Smooth muscle cell of the brain vasculature (primary cell): ENCODE data around the gene PSME3.
"Not testable (repeated sequence)": the region's sequence is repeated elsewhere in the genome, so short reads cannot be mapped to it uniquely, and the experiment has no call there.

Source experiments
- DNase-seq: peaks from one replicate; pipeline ENCODE4 v3.0.0-alpha.2; 2012; ENCODE audit warnings: low read depth, low spot score

The PSME3 gene

DNA sequence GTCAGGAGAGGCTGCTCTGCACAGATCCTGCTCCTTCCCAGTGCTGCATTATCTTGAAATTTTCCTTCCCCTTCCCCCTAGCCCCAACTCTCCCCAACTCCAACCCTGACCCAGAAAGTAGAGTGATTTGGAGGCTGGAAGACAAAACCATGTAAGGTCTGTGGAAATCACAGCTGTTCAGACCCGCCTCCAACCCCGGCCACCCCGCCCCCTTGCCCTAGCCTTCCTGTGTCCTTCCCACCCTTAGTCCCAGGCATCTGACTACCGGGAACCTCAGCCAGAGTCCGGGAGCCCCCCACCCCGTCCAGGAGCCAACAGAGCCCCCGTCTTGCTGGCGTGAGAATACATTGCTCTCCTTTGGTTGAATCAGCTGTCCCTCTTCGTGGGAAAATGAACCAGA lies 17.8 kb downstream of the PSME3 start, which contains the start of gene AOC3:
AOC3 (plus strand) TSS at position 246 of the 400 bp plus-strand sequence; CDS start at position 391, 145 bp downstream.
- DNase-seq: no peak

DNA sequence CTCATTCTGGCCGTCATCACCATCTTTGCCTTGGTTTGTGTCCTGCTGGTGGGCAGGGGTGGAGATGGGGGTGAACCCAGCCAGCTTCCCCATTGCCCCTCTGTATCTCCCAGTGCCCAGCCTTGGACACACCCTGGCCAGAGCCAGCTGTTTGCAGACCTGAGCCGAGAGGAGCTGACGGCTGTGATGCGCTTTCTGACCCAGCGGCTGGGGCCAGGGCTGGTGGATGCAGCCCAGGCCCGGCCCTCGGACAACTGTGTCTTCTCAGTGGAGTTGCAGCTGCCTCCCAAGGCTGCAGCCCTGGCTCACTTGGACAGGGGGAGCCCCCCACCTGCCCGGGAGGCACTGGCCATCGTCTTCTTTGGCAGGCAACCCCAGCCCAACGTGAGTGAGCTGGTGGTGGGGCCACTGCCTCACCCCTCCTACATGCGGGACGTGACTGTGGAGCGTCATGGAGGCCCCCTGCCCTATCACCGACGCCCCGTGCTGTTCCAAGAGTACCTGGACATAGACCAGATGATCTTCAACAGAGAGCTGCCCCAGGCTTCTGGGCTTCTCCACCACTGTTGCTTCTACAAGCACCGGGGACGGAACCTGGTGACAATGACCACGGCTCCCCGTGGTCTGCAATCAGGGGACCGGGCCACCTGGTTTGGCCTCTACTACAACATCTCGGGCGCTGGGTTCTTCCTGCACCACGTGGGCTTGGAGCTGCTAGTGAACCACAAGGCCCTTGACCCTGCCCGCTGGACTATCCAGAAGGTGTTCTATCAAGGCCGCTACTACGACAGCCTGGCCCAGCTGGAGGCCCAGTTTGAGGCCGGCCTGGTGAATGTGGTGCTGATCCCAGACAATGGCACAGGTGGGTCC lies 18.4 kb downstream of the PSME3 start:
- not testable (repeated sequence) for DNase-seq

DNA sequence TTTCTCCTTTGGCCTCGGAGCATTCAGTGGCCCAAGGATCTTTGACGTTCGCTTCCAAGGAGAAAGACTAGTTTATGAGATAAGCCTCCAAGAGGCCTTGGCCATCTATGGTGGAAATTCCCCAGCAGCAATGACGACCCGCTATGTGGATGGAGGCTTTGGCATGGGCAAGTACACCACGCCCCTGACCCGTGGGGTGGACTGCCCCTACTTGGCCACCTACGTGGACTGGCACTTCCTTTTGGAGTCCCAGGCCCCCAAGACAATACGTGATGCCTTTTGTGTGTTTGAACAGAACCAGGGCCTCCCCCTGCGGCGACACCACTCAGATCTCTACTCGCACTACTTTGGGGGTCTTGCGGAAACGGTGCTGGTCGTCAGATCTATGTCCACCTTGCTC lies 19.2 kb downstream of the PSME3 start:
- no peak for DNase-seq

DNA sequence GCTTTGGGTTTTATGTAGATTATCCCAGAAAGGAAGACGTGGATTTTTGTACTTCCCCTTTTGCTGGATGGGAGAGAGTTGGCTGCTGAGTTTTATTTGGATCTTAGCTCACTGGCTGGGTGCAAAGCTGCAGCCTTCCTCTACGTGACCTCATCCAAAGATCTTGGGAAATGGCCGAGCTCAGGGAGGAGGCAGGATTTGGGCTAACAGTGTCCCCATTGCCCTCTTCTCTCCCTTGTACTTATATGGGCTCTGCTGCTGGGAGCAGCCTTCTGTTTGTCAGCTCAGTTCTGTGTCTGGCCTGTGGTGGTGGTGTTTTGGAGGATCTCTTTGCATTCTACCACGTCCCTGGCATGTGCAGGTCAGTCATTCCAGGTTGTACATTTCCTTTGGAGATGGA lies 19.8 kb downstream of the PSME3 start:
- no peak for DNase-seq

DNA sequence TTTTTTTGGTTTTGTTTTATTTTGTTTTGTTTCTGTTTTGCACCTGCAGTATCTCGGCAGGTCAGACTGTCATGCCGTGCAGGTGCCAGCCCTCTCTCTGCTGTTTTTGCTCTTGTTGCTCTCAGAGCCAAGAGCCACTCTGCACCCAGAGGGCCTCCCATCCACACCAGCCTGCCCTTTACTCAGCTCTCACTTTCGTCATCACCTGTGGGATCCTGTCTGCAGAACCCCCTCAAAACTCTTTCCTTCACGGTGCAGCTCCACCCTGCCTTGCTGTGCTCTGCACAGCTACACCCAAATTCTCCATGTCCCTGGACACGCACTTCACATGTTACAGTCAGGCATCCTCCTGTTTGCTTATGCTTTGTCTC lies 20.4 kb downstream of the PSME3 start:
- DNase-seq: no peak

DNA sequence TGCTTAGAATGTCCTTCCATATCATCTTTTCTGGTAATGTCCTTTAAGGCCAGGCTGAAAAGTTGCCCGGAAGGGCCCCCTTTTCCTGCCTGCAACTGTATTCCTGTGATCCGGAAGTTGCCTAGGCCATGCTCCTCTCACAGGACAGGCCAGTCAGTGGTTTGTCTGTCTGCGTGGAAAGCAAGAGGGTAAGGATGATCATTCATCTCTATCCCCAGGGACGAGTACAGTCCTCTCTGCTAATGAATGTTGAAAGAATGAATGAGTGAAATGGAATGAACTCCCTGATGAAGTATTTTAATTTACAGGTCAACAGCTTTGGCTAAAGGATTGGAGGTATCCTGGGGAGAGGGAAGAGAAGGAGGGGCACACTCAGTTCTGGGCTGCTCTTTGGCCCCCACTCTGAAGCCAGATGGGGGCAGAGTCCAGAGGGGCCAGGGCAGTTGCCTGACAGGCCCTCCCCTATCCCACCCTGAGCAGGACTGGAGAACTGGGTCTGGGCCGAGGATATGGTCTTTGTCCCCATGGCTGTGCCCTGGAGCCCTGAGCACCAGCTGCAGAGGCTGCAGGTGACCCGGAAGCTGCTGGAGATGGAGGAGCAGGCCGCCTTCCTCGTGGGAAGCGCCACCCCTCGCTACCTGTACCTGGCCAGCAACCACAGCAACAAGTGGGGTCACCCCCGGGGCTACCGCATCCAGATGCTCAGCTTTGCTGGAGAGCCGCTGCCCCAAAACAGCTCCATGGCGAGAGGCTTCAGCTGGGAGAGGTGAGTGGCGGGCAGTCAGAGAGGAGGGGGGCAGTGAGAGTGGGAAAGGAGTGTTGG lies 21.0 kb downstream of the PSME3 start:
- no peak for DNase-seq

DNA sequence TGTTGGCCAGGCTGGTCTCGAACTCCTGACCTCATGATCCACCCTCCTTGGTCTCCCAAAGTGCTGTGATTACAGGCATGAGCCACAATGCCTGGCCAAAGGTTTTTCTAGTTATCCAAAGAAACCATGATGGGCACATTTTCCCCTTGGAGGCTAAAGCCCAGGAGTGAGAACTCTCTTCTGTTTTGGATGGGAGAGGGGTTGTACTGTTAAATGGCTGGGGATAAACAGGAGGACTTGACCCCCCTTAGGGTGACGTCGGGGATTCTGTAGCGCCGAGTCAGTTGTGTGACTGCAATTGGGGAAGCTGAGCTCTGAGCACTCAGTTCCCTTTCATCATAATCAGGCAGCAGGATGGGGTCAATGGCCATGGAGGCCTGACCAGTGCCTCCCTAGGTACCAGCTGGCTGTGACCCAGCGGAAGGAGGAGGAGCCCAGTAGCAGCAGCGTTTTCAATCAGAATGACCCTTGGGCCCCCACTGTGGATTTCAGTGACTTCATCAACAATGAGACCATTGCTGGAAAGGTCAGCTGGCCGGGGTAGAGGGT lies 21.9 kb downstream of the PSME3 start:
- no peak for DNase-seq

DNA sequence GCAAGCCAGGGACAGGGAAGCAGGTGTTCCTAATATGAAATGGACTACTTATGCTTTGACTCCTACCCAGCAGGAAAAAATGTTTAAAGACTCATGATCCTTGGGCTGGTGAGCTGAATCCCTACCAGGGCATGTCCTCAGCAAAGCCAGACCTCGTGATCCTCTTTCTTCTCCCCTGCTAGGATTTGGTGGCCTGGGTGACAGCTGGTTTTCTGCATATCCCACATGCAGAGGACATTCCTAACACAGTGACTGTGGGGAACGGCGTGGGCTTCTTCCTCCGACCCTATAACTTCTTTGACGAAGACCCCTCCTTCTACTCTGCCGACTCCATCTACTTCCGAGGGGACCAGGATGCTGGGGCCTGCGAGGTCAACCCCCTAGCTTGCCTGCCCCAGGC lies 22.9 kb downstream of the PSME3 start:
- not testable (repeated sequence) for DNase-seq

DNA sequence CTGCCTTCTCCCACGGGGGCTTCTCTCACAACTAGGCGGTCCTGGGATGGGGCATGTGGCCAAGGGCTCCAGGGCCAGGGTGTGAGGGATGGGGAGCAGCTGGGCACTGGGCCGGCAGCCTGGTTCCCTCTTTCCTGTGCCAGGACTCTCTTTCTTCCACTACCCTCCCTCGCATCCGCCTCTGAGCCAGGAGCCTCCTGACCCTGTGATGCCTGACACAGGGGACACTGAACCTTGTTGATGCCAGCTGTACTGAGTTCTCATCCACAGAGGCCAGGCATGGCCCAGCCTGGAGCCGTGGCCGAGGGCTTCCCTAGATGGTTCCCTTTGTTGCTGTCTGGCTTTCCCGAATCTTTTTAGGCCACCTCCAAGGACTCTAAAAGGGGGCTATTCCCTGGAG lies 23.3 kb downstream of the PSME3 start:
- DNase-seq: not testable (repeated sequence)

DNA sequence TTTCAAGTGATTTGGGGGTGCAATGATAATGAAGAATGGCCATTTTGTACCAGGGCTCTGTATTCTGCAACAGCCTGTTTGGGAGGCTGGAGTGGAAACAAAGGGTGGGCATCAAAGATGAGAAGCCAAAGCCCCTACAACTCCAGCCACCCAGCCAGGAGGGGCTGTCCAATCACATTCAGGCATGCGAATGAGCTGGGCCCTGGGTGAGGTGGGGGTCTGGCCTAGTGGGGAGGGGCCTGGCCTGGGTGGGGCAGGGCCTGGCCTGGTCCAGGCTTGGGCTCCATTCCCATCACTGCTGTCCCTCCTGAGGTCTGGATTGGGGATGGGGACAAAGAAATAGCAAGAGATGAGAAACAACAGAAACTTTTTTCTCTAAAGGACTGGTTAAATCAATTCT lies 24.2 kb downstream of the PSME3 start:
- DNase-seq: no peak

DNA sequence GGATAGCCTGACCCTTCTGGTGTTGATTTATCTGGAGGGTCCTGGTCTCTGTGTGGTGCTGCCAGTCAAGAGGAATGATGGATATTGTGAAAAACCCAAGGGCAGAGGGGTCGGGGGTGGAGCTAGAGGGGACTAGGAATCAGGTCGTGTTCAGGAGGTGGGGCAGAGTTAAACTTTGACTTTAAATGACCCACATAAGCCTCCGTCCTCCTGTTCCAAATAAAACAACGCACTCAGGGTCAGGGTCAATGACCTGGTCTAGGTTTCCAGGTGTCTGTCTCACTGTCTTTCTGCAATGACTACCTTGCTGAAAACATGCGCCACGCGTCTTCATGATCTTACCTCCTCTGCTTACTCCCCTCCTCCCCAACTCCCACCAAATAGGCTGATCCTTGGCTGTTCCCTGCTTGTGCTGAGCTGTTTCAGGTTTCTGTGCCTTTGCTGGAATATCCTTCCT lies 32.5 kb downstream of the PSME3 start:
- no peak for DNase-seq

DNA sequence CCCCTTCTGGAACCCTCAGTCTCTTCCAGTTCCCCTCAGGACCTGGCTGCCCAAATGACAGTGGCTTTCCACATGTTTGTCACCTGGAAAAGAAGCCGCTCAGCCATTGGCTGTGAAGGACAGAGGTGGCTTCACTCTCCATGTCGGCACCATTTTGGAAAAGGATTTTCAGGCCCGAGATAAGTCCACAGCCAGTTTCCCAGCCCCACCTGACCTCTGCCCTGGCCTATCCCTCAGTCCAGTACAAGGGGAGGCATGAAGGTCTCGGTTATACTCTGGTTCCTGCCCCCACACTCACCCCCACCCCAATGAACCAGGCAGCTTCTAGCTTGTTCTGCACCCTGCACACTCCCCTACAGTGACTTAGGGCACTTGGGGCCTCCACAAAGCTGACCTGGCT lies 33.0 kb downstream of the PSME3 start:
- DNase-seq: no peak

DNA sequence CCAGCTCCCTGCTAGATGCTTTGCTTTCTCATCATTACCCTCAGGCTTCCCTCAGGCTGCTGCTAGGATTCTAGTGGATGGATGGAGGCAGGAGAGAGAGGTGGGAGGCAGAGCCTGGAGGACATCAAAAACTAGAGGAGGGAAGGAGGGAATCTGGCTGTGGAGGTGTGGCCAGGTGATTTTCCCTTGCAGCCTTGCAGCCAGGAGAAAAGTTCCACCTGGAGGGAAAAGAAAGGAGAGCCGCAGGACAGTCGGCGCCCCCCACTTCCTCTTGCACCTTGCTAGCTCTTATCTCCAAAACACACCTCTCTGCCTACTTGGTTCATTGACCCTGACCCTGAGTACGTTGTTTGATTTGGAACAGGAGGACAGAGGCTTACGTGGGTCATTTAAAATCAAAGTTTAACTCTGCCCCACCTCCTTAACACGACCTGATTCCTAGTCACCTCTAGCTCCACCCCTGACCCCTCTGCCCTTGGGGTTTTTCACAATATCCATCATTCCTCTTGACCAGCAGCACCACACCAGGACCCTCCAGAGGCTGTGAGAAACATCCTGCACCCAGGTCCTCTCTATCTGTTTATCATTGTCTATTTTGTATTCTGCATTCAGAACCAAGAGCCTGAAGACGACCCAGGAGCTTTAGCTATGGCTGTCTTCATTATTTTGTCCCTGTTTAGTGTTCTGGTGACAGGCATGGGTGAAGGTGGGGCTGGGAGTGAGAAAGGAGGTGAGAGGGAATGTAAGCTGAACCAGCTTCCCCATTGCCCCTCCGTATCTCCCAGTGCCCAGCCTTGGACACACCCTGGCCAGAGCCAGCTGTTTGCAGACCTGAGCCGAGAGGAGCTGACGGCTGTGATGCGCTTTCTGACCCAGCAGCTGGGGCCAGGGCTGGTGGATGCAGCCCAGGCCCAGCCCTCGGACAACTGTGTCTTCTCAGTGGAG lies 33.7 kb downstream of the PSME3 start:
- no peak for DNase-seq

DNA sequence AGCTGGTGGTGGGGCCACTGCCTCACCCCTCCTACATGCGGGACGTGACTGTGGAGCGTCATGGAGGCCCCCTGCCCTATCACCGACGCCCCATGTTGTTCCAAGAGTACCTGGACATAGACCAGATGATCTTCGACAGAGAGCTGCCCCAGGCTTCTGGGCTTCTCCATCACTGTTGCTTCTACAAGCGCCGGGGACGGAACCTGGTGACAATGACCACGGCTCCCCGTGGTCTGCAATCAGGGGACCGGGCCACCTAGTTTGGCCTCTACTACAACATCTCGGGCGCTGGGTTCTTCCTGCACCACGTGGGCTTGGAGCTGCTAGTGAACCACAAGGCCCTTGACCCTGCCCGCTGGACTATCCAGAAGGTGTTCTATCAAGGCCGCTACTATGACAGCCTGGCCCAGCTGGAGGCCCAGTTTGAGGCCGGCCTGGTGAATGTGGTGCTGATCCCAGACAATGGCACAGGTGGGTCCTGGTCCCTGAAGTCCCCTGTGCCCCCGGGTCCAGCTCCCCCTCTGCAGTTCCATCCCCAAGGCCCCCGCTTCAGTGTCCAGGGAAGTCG lies 34.6 kb downstream of the PSME3 start:
- not testable (repeated sequence) for DNase-seq

DNA sequence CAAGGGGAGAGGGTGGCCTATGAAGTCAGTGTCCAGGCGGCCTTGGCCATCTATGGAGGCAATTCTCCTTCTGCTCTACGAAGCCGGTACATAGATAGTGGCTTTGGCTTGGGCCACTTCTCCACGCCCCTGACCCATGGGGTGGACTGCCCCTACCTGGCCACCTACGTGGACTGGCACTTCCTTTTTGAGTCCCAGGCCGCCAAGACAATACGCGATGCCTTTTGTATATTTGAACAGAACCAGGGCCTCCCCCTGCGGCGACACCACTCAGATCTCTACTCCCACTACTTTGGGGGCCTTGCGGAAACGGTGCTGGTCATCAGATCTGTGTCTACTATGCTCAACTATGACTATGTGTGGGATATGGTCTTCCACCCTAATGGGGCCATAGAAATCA lies 35.1 kb downstream of the PSME3 start:
- no peak for DNase-seq

DNA sequence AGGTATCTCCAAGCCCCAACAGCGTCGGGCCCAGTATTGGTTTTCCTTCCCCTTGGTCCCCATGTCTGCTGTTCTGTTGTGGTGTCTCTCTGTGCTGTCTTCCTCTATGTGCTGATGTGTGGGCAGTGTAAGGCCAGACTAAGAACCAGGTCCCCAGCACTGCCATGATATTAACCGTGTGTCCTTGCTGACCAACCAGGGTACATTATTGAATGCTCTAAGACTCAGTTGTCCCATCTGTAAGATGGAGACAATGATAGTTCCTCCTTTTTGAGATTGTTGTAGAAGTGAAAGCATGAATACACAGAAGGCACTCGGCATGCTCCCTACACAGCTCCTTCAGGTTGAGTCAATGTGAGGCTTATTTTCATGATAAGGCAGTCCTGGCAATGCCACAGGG lies 38.5 kb downstream of the PSME3 start:
- DNase-seq: no peak

DNA sequence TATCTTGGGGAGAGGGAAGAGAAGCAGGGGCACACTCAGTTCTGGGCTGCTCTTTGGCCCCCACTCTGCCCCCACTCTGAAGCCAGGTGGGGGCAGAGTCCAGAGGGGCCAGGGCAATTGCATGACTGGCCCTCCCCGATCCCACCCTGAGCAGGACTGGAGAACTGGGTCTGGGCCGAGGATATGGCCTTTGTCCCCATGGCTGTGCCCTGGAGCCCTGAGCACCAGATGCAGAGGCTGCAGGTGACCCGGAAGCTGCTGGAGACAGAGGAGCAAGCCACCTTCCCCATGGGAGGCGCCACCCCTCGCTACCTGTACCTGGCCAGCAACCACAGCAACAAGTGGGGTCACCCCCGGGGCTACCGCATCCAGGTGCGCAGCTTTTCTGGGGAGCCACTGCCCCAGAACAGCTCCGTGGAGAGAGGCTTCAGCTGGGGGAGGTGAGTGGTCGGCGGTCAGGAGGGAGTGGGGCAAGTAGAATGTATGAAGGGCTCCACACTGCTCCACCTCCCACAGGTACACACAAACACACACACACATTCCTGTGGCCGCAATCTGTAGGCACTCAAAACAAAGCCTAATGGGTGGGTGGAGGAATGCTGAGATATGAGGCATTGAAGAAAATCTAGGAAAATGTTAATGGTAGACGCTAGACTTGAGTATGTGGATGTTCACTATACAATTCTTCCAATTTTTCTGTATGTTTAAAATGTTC lies 39.2 kb downstream of the PSME3 start:
- no peak for DNase-seq

DNA sequence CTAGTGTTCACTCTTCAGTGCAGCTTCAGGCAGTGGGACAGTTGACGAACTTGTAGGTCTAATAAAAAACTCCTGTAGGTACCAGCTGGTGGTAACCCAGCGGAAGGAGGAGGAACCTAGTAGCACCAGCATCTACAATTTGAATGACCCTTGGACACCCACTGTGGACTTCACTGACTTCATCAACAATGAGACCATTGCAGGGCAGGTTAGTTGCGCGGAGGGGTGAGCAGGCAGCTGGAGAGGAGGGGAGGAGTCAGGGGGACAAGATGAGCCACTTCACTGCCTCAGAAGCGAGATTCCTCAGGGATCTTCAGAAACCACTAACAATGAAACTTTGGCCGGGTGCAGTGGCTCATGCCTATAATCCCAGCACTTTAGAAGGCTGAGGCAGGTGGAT lies 40.1 kb downstream of the PSME3 start:
- no peak for DNase-seq

DNA sequence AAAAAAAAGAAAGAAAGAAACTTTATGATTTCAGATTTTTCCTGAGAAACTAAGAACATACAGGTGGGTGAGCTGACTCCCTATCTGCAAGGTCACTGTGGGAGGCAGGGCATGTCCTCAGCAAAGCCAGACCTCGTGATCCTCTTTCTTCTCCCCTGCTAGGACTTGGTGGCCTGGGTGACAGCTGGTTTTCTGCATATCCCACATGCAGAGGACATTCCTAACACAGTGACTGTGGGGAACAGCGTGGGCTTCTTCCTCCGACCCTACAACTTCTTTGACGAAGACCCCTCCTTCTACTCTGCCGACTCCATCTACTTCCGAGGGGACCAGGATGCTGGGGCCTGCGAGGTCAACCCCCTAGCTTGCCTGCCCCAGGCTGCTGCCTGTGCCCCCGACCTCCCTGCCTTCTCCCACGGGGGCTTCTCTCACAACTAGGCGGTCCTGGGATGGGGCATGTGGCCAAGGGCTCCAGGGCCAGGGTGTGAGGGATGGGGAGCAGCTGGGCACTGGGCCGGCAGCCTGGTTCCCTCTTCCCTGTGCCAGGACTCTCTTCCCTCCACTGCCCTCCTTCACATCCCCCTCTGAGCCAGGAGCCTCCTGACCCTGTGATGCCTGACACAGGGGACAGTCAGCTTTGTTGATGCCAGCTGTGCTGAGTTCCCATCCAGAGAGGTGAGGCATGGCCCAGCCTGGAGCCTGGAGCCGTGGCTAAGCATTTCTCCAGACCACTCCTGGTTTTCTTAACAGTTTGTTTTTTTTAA lies 40.9 kb downstream of the PSME3 start:
- DNase-seq: not testable (repeated sequence)
